CD4-positive, alpha-beta memory T cell (primary cell): ENCODE data around the gene KRTAP4-7. TPM values are rescaled to one million over a fixed set of nuclear protein-coding genes. Genes with fewer than 3 reads are reported as not detected.
"Not testable (repeated sequence)": the region's sequence is repeated elsewhere in the genome, so short reads cannot be mapped to it uniquely, and the experiment has no call there.

ENCODE experiments used
- CTCF ChIA-PET: fragments of 350-600 bp; sonication (Branson Sonifier 250); formaldehyde crosslinking; loops from one replicate; lab custom pipeline; 2021; ENCODE audit warnings: inconsistent platforms; ENCODE audit not compliant: partially characterized antibody; lab: Charles Lee
- POLR2A ChIA-PET: fragments of 350-600 bp; sonication (Branson Sonifier 250); formaldehyde crosslinking; loops from one replicate; lab custom pipeline; 2021; ENCODE audit not compliant: partially characterized antibody; lab: Charles Lee
- DNase-seq, 5 donors: peaks; one replicate each; pipeline versions ENCODE4 v3.0.0 to v3.0.0-alpha.2; 2020 to 2022; ENCODE audit warnings: mixed read lengths in 1 of 5
- H3K27ac ChIP-seq: one replicate; pipeline ENCODE4 v1.7.0; 2013; ENCODE audit warnings: low read depth, low read length
- H3K27me3 ChIP-seq: 2 replicates; pipeline ENCODE4 v1.7.0; 2013; ENCODE audit warnings: mild to moderate bottlenecking, low read length, moderate library complexity; ENCODE audit not compliant: insufficient read depth
- H3K36me3 ChIP-seq: 2 replicates; pipeline ENCODE4 v1.7.0; 2013; ENCODE audit warnings: mild to moderate bottlenecking, low read length, moderate library complexity; ENCODE audit not compliant: insufficient read depth
- H3K4me1 ChIP-seq: 2 replicates; pipeline ENCODE4 v1.7.0; 2013; ENCODE audit warnings: mild to moderate bottlenecking, low read length, moderate library complexity; ENCODE audit not compliant: insufficient read depth
- H3K4me3 ChIP-seq, 2 donors: one replicate each; pipeline ENCODE4 v1.7.0; 2013; ENCODE audit warnings: low read length in 2 of 2, mild to moderate bottlenecking in 1 of 2
- H3K9me3 ChIP-seq, 2 donors: one replicate each; pipeline ENCODE4 v1.7.0; 2013; ENCODE audit warnings: low read length in 2 of 2, control low read depth in 1 of 2; ENCODE audit not compliant: control insufficient read depth in 1 of 2
- H3K27ac Mint-ChIP-seq, 7 donors: one replicate each; pipeline ENCODE4 v1.8.0; 2020 to 2021; ENCODE audit warnings: mixed read lengths in 7 of 7, mild to moderate bottlenecking in 6 of 7, inconsistent platforms in 3 of 7, moderate library complexity in 3 of 7
- H3K27me3 Mint-ChIP-seq, 2 donors: one replicate each; pipeline ENCODE4 v1.8.0; 2020 to 2021; ENCODE audit warnings: mixed read lengths in 2 of 2
- H3K36me3 Mint-ChIP-seq, 2 donors: one replicate each; pipeline ENCODE4 v1.8.0; 2020 to 2021; ENCODE audit warnings: mixed read lengths in 2 of 2, inconsistent platforms in 1 of 2, mild to moderate bottlenecking in 1 of 2
- H3K4me1 Mint-ChIP-seq, 4 donors: one replicate each; pipeline ENCODE4 v1.8.0; 2020 to 2021; ENCODE audit warnings: mixed read lengths in 4 of 4, mild to moderate bottlenecking in 1 of 4
- H3K4me3 Mint-ChIP-seq, 8 donors: one replicate each; pipeline ENCODE4 v1.8.0; 2020 to 2021; ENCODE audit warnings: mixed read lengths in 8 of 8, mild to moderate bottlenecking in 7 of 8, moderate library complexity in 6 of 8, inconsistent platforms in 3 of 8
- H3K9me3 Mint-ChIP-seq, 8 donors: one replicate each; pipeline ENCODE4 v1.8.0; 2020 to 2021; ENCODE audit warnings: mixed read lengths in 8 of 8, mild to moderate bottlenecking in 5 of 8, inconsistent platforms in 3 of 8, moderate library complexity in 1 of 8
- intact Hi-C: fragments of 100-400 bp; cut with micrococcal nuclease; formaldehyde crosslinking; loops from one replicate; pipeline ENCODE4 v1.15.1; 2023
- polyA plus RNA-seq, 2 donors: library from polyadenylated mRNA; unstranded; fragments of 300-500 nt; fragmentation: Illumina TruSeq; gene quantifications; one replicate each; pipeline ENCODE4 v1.2.3, GENCODE V29; 2021
- total RNA-seq, 2 experiments: library from RNA; stranded (reverse); gene quantifications; one replicate each; pipeline ENCODE4 v1.2.3, GENCODE V29; 2021

The KRTAP4-7 gene
- total and polyA plus RNA-seq, 4 experiments from 2014 or later, result not detected

DNA sequence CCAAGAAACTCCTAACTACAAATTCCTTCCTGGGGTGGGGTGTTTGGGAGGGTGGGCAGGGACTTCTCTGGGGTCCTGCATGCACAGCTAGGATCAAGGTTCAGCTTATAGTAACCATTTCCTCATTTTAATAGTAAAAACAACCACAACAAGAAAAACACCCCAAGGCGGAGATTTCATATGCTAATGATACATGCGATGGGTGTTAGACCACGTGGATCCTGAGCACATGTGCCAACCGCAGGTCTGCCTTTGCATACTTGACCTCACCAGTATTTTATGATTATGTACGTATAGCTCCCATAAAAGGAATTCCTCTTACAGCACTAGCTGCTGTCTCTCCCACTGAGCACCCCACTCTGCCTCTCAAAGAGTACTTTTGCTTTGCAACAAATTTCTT, 32.3 kb downstream of the KRTAP4-7 start:
- Mint-ChIP-seq H3K36me3 (peaks cover 0 to 3% of the 10 kb centered on the region in 2 donors), H3K9me3 (peaks cover 0 to 10% (median 2%) of the 10 kb centered on the region in 8 donors), H3K4me3 (no peak overlapping the region), H3K27me3 (peaks cover 4% of the 10 kb centered on the region in 2 donors), H3K4me1 (peaks cover 2 to 29% (median 16%) of the 10 kb centered on the region in 4 donors), H3K27ac (peak overlapping the region in 1 of 7 donors; percentile 79)
- intact Hi-C loops, result no loop called here
- POLR2A ChIA-PET, result interaction anchor here (1.2 kb wide), 1 partner anchor 193 kb away, joined by 3 read pairs; the partner anchor contains the start of gene KRTAP16-1
- H3K27ac ChIP-seq, result no peak overlapping the region
- DNase-seq, result no peak
- H3K4me1 ChIP-seq, result peaks cover 15% of the 10 kb centered on the region
- CTCF ChIA-PET, result interaction anchor here (2.6 kb wide), 1 partner anchor 207 kb away, joined by 8 read pairs; no protein-coding TSS in a partner anchor
- H3K27me3 ChIP-seq, result no peaks in the 10 kb centered on the region
- H3K36me3 ChIP-seq, result no peaks in the 10 kb centered on the region
- H3K4me3 ChIP-seq, result no peak overlapping the region
- H3K9me3 ChIP-seq, result no peaks in the 10 kb centered on the region

DNA sequence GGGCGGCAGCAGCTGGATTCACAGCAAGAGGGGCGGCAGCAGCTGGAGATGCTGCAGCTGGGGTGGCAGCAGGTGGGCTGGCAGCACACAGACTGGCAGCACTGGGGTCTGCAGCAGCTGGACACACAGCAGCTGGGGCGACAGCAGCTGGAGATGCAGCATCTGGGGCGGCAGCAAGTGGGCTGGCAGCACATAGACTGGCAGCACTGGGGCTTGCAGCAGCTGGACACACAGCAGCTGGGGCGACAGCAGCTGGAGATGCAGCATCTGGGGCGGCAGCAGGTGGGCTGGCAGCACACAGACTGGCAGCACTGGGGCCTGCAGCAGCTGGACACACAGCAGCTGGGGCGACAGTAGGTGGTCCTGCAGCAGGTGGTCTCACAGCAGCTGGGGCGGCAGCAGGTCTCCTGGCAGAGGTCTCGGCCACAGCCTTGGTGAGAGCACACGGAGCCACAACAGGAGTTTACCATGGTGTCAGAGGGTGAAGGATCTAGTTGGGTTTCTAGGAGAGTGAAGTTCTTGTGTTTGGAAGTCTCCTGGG, 34.0 kb downstream of the KRTAP4-7 start, which contains the start of gene KRTAP4-11:
KRTAP4-11 (minus strand) TSS at position 528 of the 541 bp plus-strand sequence; CDS start at position 470, 58 bp downstream.
- intact Hi-C loops, result not testable (repeated sequence)

DNA sequence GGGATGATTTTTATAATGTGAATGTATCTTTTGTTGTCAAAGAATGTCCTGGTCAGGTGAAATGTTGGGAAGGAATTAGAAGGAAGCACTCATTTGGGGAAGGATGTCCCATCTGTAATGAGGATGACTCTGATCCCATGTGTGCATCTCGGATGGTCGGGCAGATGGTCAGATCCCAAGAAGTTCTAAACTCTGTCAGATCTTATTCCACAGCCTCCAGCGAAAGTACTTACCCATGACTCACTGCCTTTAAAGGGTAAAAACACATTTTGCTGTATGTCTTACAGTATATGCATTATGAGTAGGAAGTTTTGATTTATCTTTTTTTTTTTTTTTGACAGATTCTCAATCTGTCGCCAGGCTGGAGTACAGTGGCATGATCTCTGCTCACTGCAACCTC, 34.8 kb downstream of the KRTAP4-7 start:
- Mint-ChIP-seq H3K27ac (peak overlapping the region in 3 of 7 donors; percentile 19 to 62 (median 55)), H3K9me3 (peaks cover 0 to 7% (median 0%) of the 10 kb centered on the region in 8 donors), H3K36me3 (no peaks in the 10 kb centered on the region), H3K4me1 (peaks cover 6 to 49% (median 28%) of the 10 kb centered on the region in 4 donors), H3K27me3 (peaks cover 4% of the 10 kb centered on the region in 2 donors), H3K4me3 (no peak overlapping the region)
- Histone ChIP-seq H3K27ac (no peak overlapping the region), H3K36me3 (no peaks in the 10 kb centered on the region), H3K4me3 (no peak overlapping the region), H3K27me3 (no peaks in the 10 kb centered on the region), H3K9me3 (no peaks in the 10 kb centered on the region), H3K4me1 (peaks cover 24% of the 10 kb centered on the region)
- CTCF ChIA-PET, result no interaction called here
- POLR2A ChIA-PET, result no interaction called here
- intact Hi-C loops, result no loop called here
- DNase-seq, result no peak

More for the DNA sequence above, 34.0 kb downstream of the KRTAP4-7 start, which contains the start of gene KRTAP4-11:
- Mint-ChIP-seq H3K4me1 (peaks cover 2 to 41% (median 21%) of the 10 kb centered on the region in 4 donors), H3K27ac (peak within 1 kb of the TSS in 4 of 7 donors; percentile 17 to 69 (median 40))
- H3K36me3 ChIP-seq, H3K4me3 Mint-ChIP-seq, H3K9me3 Mint-ChIP-seq, H3K27ac ChIP-seq, H3K36me3 Mint-ChIP-seq, H3K4me3 ChIP-seq, DNase-seq, POLR2A ChIA-PET, H3K27me3 ChIP-seq, H3K9me3 ChIP-seq, H3K27me3 Mint-ChIP-seq: not testable (repeated sequence)
- H3K4me1 ChIP-seq, result peaks cover 19% of the 10 kb centered on the region
- CTCF ChIA-PET, result interaction anchor here (2.6 kb wide), 1 partner anchor 205 kb away, joined by 8 read pairs; no protein-coding TSS in a partner anchor

DNA sequence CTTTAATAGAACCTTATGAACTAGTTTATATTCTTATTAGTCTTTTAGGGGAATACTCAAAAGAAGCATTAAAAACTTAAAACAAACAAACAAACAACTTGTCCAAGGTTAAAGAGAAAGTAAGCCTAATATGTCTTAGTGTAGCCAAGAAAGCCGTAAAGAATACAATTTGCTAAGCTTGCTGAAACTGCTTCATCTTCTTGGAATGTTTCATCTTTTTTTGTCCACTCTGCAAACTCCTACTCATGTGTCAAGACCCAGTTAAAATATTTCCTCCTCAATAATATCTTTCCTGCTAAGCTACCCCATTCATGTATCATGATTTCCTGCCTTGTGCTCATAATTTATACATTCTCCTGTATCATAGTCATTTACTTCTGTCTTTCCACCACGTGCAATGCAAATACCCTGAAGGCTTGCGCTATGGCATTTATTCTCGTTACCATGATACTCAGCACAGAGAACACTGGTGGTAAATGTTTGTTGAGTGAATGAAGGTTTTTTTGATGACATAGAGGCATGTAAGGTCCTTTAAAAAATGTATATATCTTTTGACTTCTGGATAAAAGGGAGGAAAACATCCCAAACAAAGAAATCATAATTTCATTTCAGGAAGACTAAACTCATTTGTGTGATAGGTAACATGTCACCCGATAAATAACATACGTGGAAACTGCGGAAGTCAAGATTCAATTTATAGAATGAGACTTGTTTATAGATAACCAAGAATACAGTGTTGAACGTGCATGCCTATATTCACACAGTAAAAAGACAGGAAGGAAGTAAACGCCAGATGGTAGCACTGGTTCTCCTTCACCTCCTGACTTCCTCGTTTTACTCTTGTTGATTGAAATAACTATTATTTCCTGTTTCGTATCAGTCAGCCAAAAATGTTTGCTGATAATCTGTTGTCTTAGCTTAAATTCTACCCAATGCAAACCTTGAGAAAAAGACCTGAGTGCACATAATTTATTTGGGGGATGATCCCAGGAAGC, 36.0 kb downstream of the KRTAP4-7 start:
- H3K27me3 ChIP-seq, H3K27me3 Mint-ChIP-seq, H3K9me3 ChIP-seq, H3K4me3 ChIP-seq, H3K36me3 ChIP-seq, H3K9me3 Mint-ChIP-seq, H3K27ac ChIP-seq, H3K36me3 Mint-ChIP-seq: not testable (repeated sequence)
- Mint-ChIP-seq H3K27ac (peak overlapping the region in 5 of 7 donors; percentile 4 to 90 (median 81)), H3K4me1 (peaks cover 6 to 62% (median 37%) of the 10 kb centered on the region in 4 donors), H3K4me3 (peak overlapping the region in 6 of 8 donors; percentile 41 to 84 (median 73))
- DNase-seq, result peak in 3 of 5 donors; percentile 37 to 42 (median 37)
- H3K4me1 ChIP-seq, result peaks cover 37% of the 10 kb centered on the region
- ChIA-PET CTCF (interaction anchor here (0.7 to 2.3 kb wide), 5 partner anchors 189 to 429 kb away, joined by 3 to 21 read pairs (median 6); partner anchors contain the start of gene KRTAP16-1), POLR2A (interaction anchor here (0.8 to 1.9 kb wide), 5 partner anchors 10 to 202 kb away, joined by 3 to 11 read pairs (median 6); partner anchors contain the start of gene KRTAP16-1)
- intact Hi-C loops, result loop anchor here (2.0 kb wide), 3 partner anchors 203 to 429 kb away; no protein-coding TSS in a partner anchor

DNA sequence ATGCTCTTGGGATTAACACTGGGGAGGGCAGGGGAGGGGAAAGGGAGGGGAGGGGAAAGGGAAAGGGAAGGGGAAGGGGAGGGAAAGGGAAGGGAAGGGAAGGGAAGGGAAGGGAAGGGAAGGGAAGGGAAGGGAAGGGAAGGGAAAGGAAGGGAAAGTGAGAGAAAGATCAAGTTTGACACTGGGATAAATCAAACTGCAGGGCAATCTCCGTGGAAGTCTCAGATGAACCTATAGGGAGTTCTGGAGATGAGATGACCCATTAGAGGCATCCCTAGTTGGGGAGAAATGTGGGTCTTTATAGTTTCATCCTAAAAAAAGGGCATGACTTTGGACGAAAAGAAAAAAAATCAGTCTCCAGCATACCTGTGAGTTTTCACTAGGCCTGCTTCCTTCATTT, 37.8 kb downstream of the KRTAP4-7 start:
- Mint-ChIP-seq H3K9me3 (peaks cover 0 to 7% (median under 1%) of the 10 kb centered on the region in 8 donors), H3K27me3 (peaks cover 2 to 4% of the 10 kb centered on the region in 2 donors), H3K27ac (peak overlapping the region in 1 of 7 donors; percentile 12), H3K4me1 (peaks cover 13 to 68% (median 50%) of the 10 kb centered on the region in 4 donors), H3K36me3 (no peaks in the 10 kb centered on the region), H3K4me3 (no peak overlapping the region)
- no peaks in the 10 kb centered on the region for H3K27me3 ChIP-seq
- DNase-seq, result no peak
- no peak overlapping the region for H3K27ac ChIP-seq
- no peak overlapping the region for H3K4me3 ChIP-seq
- no peaks in the 10 kb centered on the region for H3K9me3 ChIP-seq
- intact Hi-C loops, result loop anchor here (2.0 kb wide), 3 partner anchors 201 to 427 kb away; no protein-coding TSS in a partner anchor
- POLR2A ChIA-PET, result interaction anchor here (1.1 to 1.5 kb wide), 3 partner anchors 10 to 187 kb away, joined by 4 to 6 read pairs (median 4); partner anchors contain the start of gene KRTAP16-1
- no peaks in the 10 kb centered on the region for H3K36me3 ChIP-seq
- peaks cover 54% of the 10 kb centered on the region for H3K4me1 ChIP-seq
- CTCF ChIA-PET, result interaction anchor here (1.2 to 1.6 kb wide), 2 partner anchors 201 to 427 kb away, joined by 3 to 9 read pairs; no protein-coding TSS in a partner anchor

DNA sequence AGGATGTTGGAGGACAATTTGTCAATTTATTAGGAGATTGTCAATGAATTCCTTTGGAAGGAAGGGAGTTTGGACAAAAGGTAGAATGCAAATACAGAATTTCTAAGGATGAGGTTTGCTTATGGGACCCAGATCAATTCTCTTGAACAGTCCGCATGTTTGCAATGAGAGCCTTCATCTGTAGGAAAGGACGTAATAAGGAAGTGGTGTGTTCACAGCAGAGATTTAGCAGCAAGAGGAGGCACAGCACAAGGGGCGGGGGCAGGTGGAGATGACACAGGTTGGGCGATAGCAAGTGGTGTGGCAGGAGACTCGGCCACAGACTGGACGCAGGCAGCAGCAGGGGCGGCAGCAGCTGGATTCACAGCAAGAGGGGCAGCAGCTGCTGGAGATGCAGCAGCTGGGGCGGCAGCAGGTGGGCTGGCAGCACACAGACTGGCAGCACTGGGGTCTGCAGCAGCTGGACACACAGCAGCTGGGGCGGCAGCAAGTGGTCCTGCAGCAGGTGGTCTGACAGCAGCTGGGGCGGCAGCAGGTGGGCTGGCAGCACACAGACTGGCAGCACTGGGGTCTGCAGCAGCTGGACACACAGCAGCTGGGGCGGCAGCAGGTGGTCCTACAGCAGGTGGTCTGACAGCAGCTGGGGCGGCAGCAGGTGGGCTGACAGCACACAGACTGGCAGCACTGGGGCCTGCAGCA, 39.5 kb downstream of the KRTAP4-7 start:
- ChIA-PET CTCF (interaction anchor here (0.7 to 1.0 kb wide), 2 partner anchors 163 to 199 kb away, joined by 3 to 6 read pairs; no protein-coding TSS in a partner anchor), POLR2A (interaction anchor here (1.2 to 1.5 kb wide), 2 partner anchors 10 kb away, joined by 3 to 4 read pairs; no protein-coding TSS in a partner anchor)
- H3K36me3 Mint-ChIP-seq, H3K27me3 ChIP-seq, H3K4me3 ChIP-seq, H3K27ac ChIP-seq, DNase-seq, H3K9me3 ChIP-seq, H3K27me3 Mint-ChIP-seq, intact Hi-C loops, H3K36me3 ChIP-seq, H3K9me3 Mint-ChIP-seq: not testable (repeated sequence)
- peaks cover 13 to 81% (median 48%) of the 10 kb centered on the region in 4 donors for H3K4me1 Mint-ChIP-seq
- peak overlapping the region in 7 of 8 donors; percentile 64 to 87 (median 73) for H3K4me3 Mint-ChIP-seq
- H3K4me1 ChIP-seq, result peaks cover 57% of the 10 kb centered on the region
- peak overlapping the region in 6 of 7 donors; percentile 2 to 91 (median 64) for H3K27ac Mint-ChIP-seq
